CD14-positive monocyte (primary cell): Measurements from ENCODE around the gene FOCAD. TPM values are rescaled to one million over a fixed set of nuclear protein-coding genes. Genes with fewer than 3 reads are reported as not detected.

Experiments
- DNase-seq, 3 donors: peaks; one replicate each; pipeline ENCODE4 v3.0.0-alpha.2; 2011 to 2022
- H2AFZ ChIP-seq: 2 replicates; pipeline ENCODE4 v1.6.0; 2012; ENCODE audit warnings: mild to moderate bottlenecking, low read depth, low read length, inconsistent platforms; ENCODE audit not compliant: insufficient read depth, poor library complexity, severe bottlenecking
- H3K27ac ChIP-seq, 2 donors: 1 replicate in 1 of 2; 2 replicates in 1 of 2; pipeline ENCODE4 v1.5.1; 2012 to 2013; ENCODE audit warnings: low read length in 2 of 2, control low read depth in 1 of 2, inconsistent platforms in 1 of 2, low read depth in 1 of 2, mild to moderate bottlenecking in 1 of 2
- H3K27me3 ChIP-seq, 2 donors: one replicate each; pipeline versions ENCODE4 v1.6.0 to v1.6.1; 2011 to 2013; ENCODE audit warnings: low read length in 2 of 2; ENCODE audit not compliant: control insufficient read depth in 2 of 2, insufficient read depth in 2 of 2
- H3K36me3 ChIP-seq, 2 donors: replicated peaks in 1 of 2; 1 replicate in 1 of 2; 2 replicates in 1 of 2; pipeline versions ENCODE4 v1.5.1 to v1.6.1; 2012 to 2013; ENCODE audit warnings: low read length in 2 of 2, control low read depth in 1 of 2, inconsistent platforms in 1 of 2, mild to moderate bottlenecking in 1 of 2; ENCODE audit not compliant: insufficient read depth in 2 of 2, control insufficient read depth in 1 of 2
- H3K4me1 ChIP-seq, 2 donors: 1 replicate in 1 of 2; 2 replicates in 1 of 2; pipeline versions ENCODE4 v1.5.1 to v1.6.1; 2012 to 2013; ENCODE audit warnings: low read length in 2 of 2, control low read depth in 1 of 2, inconsistent platforms in 1 of 2, mild to moderate bottlenecking in 1 of 2, moderate library complexity in 1 of 2; ENCODE audit not compliant: insufficient read depth in 2 of 2, control insufficient read depth in 1 of 2
- H3K4me2 ChIP-seq: replicated peaks from 2 replicates; pipeline ENCODE3; 2012; ENCODE audit warnings: low read length, moderate library complexity, mild to moderate bottlenecking; ENCODE audit not compliant: poor library complexity, severe bottlenecking; ENCODE audit errors: extremely low read depth
- H3K4me3 ChIP-seq, 3 experiments: fragments of 200-600 bp in 1 of 3; sonication (generic) in 1 of 3; replicated peaks in 1 of 3; 1 replicate in 2 of 3; 2 replicates in 1 of 3; pipeline ENCODE4 v1.5.1; 2011 to 2013; ENCODE audit warnings: low read length in 3 of 3, mild to moderate bottlenecking in 3 of 3, control low read depth in 2 of 3, low read depth in 2 of 3, inconsistent platforms in 1 of 3, moderate library complexity in 1 of 3
- H3K79me2 ChIP-seq: 2 replicates; pipeline ENCODE4 v1.6.0; 2012; ENCODE audit warnings: mild to moderate bottlenecking, control low read depth, inconsistent platforms, low read length, moderate library complexity; ENCODE audit not compliant: insufficient read depth
- H3K9ac ChIP-seq: 2 replicates; pipeline ENCODE4 v1.6.0; 2017; ENCODE audit warnings: low read length, mild to moderate bottlenecking; ENCODE audit not compliant: insufficient read depth, poor library complexity, severe bottlenecking
- H3K9me3 ChIP-seq, 2 donors: replicated peaks in 1 of 2; 1 replicate in 1 of 2; 2 replicates in 1 of 2; pipeline versions ENCODE4 v1.5.1 to v1.6.1; 2012 to 2013; ENCODE audit warnings: low read length in 2 of 2, control low read depth in 1 of 2; ENCODE audit not compliant: control insufficient read depth in 1 of 2, insufficient read depth in 1 of 2
- H4K20me1 ChIP-seq: 2 replicates; pipeline ENCODE4 v1.6.0; 2012; ENCODE audit warnings: mild to moderate bottlenecking, low read length, control low read depth, moderate library complexity; ENCODE audit not compliant: insufficient read depth
- H3K27ac Mint-ChIP-seq, 7 donors: one replicate each; pipeline ENCODE4 v1.8.0; 2020; ENCODE audit warnings: mild to moderate bottlenecking in 7 of 7, mixed read lengths in 7 of 7, moderate library complexity in 6 of 7, inconsistent platforms in 2 of 7
- H3K27me3 Mint-ChIP-seq, 3 donors: one replicate each; pipeline ENCODE4 v1.8.0; 2021 to 2022; ENCODE audit warnings: low read depth in 3 of 3, mild to moderate bottlenecking in 3 of 3, mixed read lengths in 3 of 3, moderate library complexity in 3 of 3, inconsistent platforms in 1 of 3
- H3K36me3 Mint-ChIP-seq, 2 donors: one replicate each; pipeline ENCODE4 v1.8.0; 2020; ENCODE audit warnings: mixed read lengths in 2 of 2, inconsistent platforms in 1 of 2, mild to moderate bottlenecking in 1 of 2
- H3K4me1 Mint-ChIP-seq: one replicate; pipeline ENCODE4 v1.8.0; 2020; ENCODE audit warnings: mild to moderate bottlenecking, mixed read lengths
- H3K4me3 Mint-ChIP-seq, 2 donors: one replicate each; pipeline ENCODE4 v1.8.0; 2020; ENCODE audit warnings: mild to moderate bottlenecking in 2 of 2, mixed read lengths in 2 of 2, moderate library complexity in 1 of 2
- H3K9me3 Mint-ChIP-seq, 7 donors: one replicate each; pipeline ENCODE4 v1.8.0; 2020 to 2022; ENCODE audit warnings: mixed read lengths in 7 of 7, mild to moderate bottlenecking in 6 of 7, moderate library complexity in 6 of 7, inconsistent platforms in 2 of 7
- WGBS: methylation state at CpG from one replicate; pipeline ENCODE4 v1.1.5; 2013; ENCODE audit warnings: missing lambda C conversion rate; ENCODE audit not compliant: insufficient coverage; 5-methylcytosine and 5-hydroxymethylcytosine counted together
- intact Hi-C, 2 donors: fragments of 100-400 bp; cut with micrococcal nuclease; formaldehyde crosslinking; loops; one replicate each; pipeline versions ENCODE4 v1.15.0 to v1.15.1; 2023
- polyA plus RNA-seq, 3 donors: library from polyadenylated mRNA; depleted of rRNA in 1 of 3; unstranded in 2 of 3; stranded (reverse) in 1 of 3; fragments of 300-500 nt in 2 of 3; fragments of >200 nt in 1 of 3; fragmentation: Illumina TruSeq in 2 of 3; gene quantifications; 1 replicate in 2 of 3; 2 replicates in 1 of 3; pipeline ENCODE4 v1.2.3, GENCODE V29; 2012 to 2021
- TF ChIP-seq, protein P1 (sequence below): fragments of 200-600 bp; IDR thresholded peaks from one replicate; pipeline ENCODE4 v1.8.0; 2022; ENCODE audit warnings: antibody characterized with exemption, mild to moderate bottlenecking

FOCAD gene
- polyA plus RNA-seq, 3 donors = 4.9 to 6.3 (median 5.1) TPM

DNA sequence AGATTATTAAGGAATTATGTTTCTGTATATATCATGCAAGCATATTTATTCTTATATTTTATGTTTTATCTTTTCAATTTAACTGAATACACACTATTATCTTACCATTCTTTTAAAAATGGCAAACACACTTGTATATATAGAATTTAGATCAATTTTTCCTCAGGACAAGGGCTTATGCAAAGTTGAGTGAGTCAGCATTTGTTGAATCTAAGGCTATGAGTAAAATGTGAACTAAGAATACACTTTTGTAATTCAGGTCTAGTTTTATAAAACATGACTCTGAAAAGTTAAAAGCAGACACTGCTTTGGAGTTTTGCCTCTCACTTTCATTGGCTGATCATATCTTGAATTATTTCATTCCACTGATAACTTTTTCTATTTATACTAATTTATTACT lies 127.8 kb downstream of the FOCAD start:
- TF ChIP-seq, protein P1, sequence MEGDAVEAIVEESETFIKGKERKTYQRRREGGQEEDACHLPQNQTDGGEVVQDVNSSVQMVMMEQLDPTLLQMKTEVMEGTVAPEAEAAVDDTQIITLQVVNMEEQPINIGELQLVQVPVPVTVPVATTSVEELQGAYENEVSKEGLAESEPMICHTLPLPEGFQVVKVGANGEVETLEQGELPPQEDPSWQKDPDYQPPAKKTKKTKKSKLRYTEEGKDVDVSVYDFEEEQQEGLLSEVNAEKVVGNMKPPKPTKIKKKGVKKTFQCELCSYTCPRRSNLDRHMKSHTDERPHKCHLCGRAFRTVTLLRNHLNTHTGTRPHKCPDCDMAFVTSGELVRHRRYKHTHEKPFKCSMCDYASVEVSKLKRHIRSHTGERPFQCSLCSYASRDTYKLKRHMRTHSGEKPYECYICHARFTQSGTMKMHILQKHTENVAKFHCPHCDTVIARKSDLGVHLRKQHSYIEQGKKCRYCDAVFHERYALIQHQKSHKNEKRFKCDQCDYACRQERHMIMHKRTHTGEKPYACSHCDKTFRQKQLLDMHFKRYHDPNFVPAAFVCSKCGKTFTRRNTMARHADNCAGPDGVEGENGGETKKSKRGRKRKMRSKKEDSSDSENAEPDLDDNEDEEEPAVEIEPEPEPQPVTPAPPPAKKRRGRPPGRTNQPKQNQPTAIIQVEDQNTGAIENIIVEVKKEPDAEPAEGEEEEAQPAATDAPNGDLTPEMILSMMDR = no peak
- no peak overlapping the region for H2AFZ ChIP-seq
- H3K4me1 ChIP-seq = peaks cover 0 to 8% of the 10 kb centered on the region in 2 donors
- Mint-ChIP-seq H3K36me3 (no peaks in the 10 kb centered on the region), H3K4me1 (peaks cover 7% of the 10 kb centered on the region), H3K9me3 (peaks cover 0 to 3% (median 0%) of the 10 kb centered on the region in 7 donors), H3K27me3 (no peaks in the 10 kb centered on the region), H3K4me3 (no peak overlapping the region), H3K27ac (no peak overlapping the region)
- H3K9ac ChIP-seq = no peak overlapping the region
- no peaks in the 10 kb centered on the region for H3K36me3 ChIP-seq
- H3K4me2 ChIP-seq = no peak overlapping the region
- intact Hi-C loops = no loop called here
- DNase-seq = no peak
- H3K27me3 ChIP-seq = no peaks in the 10 kb centered on the region
- H3K9me3 ChIP-seq = no peaks in the 10 kb centered on the region
- no peaks in the 10 kb centered on the region for H3K79me2 ChIP-seq
- H4K20me1 ChIP-seq = no peaks in the 10 kb centered on the region
- no peak overlapping the region for H3K4me3 ChIP-seq
- no peak overlapping the region for H3K27ac ChIP-seq

DNA sequence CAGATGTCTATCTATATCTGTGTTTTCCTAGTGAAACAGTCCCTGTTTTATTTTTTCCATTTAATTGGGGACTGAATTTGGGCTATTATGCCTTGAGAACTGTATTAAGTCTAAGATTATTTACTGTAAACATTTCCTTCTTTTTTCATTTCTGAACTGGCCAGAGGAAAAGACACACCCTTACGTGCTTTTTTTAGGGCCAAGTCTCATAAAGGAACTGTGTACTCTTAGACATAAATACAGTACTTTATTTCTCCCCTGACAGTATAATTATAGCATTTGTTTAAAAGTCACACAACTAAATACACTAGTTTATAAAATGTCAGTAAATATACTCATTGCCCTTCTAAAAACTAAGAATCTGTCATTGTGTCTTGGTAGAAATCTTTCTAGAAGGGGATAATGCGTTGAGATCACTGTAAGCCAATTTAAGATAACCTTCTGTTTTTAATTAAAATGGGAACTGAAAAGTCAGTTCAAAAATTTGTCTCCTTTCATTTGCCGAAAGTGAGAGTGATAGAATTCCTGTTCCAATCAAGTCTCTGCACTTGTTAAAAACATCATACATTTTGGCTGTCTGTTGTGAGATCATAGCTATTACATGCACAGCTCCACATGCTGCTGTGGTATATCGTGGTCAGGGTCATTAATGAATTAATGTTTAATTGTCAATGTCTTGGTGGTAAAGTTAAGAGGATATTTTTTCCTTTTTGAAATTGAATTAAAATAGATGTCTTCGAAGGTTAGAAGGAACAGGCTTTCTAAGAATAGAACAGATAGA lies 132.1 kb downstream of the FOCAD start:
- peaks cover 0 to 8% of the 10 kb centered on the region in 2 donors for H3K4me1 ChIP-seq
- H3K9me3 ChIP-seq = no peaks in the 10 kb centered on the region
- no peak overlapping the region for H3K9ac ChIP-seq
- no peaks in the 10 kb centered on the region for H3K79me2 ChIP-seq
- no peak overlapping the region for H3K4me3 ChIP-seq
- no peak for DNase-seq
- peaks cover 0 to 7% of the 10 kb centered on the region in 2 donors for H3K36me3 ChIP-seq
- Mint-ChIP-seq H3K9me3 (peaks cover 0 to 3% (median 0%) of the 10 kb centered on the region in 7 donors), H3K36me3 (peaks cover 3 to 7% of the 10 kb centered on the region in 2 donors), H3K4me1 (peaks cover 7% of the 10 kb centered on the region), H3K27me3 (peaks cover 0 to 1% (median 0%) of the 10 kb centered on the region in 3 donors), H3K27ac (peak overlapping the region in 1 of 7 donors; percentile 24), H3K4me3 (no peak overlapping the region)
- H4K20me1 ChIP-seq = no peaks in the 10 kb centered on the region
- no peaks in the 10 kb centered on the region for H3K27me3 ChIP-seq
- WGBS = no CpG with 5 or more reads among the region's 5 CpGs
- TF ChIP-seq, protein P1 = no peak
- intact Hi-C loops = no loop called here
- no peak overlapping the region for H3K4me2 ChIP-seq
- no peak overlapping the region for H2AFZ ChIP-seq
- H3K27ac ChIP-seq = no peak overlapping the region
